IPS DF 4.7 (cell line): ENCODE measurements around the gene POM121C.
"Not testable (repeated sequence)": the region's sequence is repeated elsewhere in the genome, so short reads cannot be mapped to it uniquely, and the experiment has no call there.

Source experiments
- DNase-seq: peaks from one replicate; pipeline ENCODE4 v3.0.0-alpha.2; 2013; ENCODE audit warnings: low spot score; ENCODE audit errors: extremely low read depth

POM121C gene

GRCh38 chr7:75485979-75486643 is at the start of gene POM121C:
Gene POM121C, minus strand, starts transcription at chr7:75486299. Its CDS starts 44,803 bp downstream, at chr7:75441496.
- DNase-seq, result not testable (repeated sequence)

GRCh38 chr7:75534727-75535307 is 48.7 kb upstream of the POM121C start:
- DNase-seq, result no peak

- DNase-seq, result no peak
Observed at GRCh38 chr7:75533926-75534325, 47.8 kb upstream of the POM121C start.

- DNase-seq, result no peak
Observed at GRCh38 chr7:75532639-75533038, 46.5 kb upstream of the POM121C start.

- DNase-seq, result peak; percentile 28
Observed at GRCh38 chr7:75531359-75531821, 45.3 kb upstream of the POM121C start.

GRCh38 chr7:75527224-75527722 is 41.2 kb upstream of the POM121C start:
- not testable (repeated sequence) for DNase-seq

- DNase-seq, result not testable (repeated sequence)
Observed at GRCh38 chr7:75521727-75522126, 35.6 kb upstream of the POM121C start.

GRCh38 chr7:75518842-75519241 is 32.7 kb upstream of the POM121C start:
- DNase-seq, result not testable (repeated sequence)

- not testable (repeated sequence) for DNase-seq
Observed at GRCh38 chr7:75509033-75509432, 22.9 kb upstream of the POM121C start.

- DNase-seq, result not testable (repeated sequence)
Observed at GRCh38 chr7:75492020-75492419, 5.9 kb upstream of the POM121C start, which contains the start of gene SPDYE5. Gene SPDYE5, plus strand, starts transcription at chr7:75492320. Its CDS starts 1,728 bp downstream, at chr7:75494048.

- DNase-seq, result not testable (repeated sequence)
Observed at GRCh38 chr7:75485355-75485978, 632 bp downstream of the POM121C start.

- not testable (repeated sequence) for DNase-seq
Observed at GRCh38 chr7:75480313-75480712, 5.8 kb downstream of the POM121C start.

GRCh38 chr7:75477457-75477856 is 8.6 kb downstream of the POM121C start:
- DNase-seq, result not testable (repeated sequence)

GRCh38 chr7:75470166-75470565 is 15.9 kb downstream of the POM121C start:
- DNase-seq, result not testable (repeated sequence)

- DNase-seq, result not testable (repeated sequence)
Observed at GRCh38 chr7:75460541-75460940, 25.6 kb downstream of the POM121C start.

GRCh38 chr7:75458034-75458433 is 28.1 kb downstream of the POM121C start:
- DNase-seq, result not testable (repeated sequence)

GRCh38 chr7:75456403-75456802 is 29.7 kb downstream of the POM121C start:
- DNase-seq, result not testable (repeated sequence)

GRCh38 chr7:75452494-75452955 is 33.6 kb downstream of the POM121C start:
- DNase-seq, result not testable (repeated sequence)

- not testable (repeated sequence) for DNase-seq
Observed at GRCh38 chr7:75449946-75450345, 36.2 kb downstream of the POM121C start.

GRCh38 chr7:75442465-75443111 is 43.5 kb downstream of the POM121C start:
- not testable (repeated sequence) for DNase-seq

- not testable (repeated sequence) for DNase-seq
Observed at GRCh38 chr7:75442101-75442464, 44.0 kb downstream of the POM121C start.
